GM12878 (cell line): Measurements from ENCODE around the gene PIEZO2. TPM values are rescaled to one million over a fixed set of nuclear protein-coding genes. Genes with fewer than 3 reads are reported as not detected.

ENCODE experiments used
- ATAC-seq: fragments of 200-7000 bp; cut with Tn5 transposase; 3 replicates; pipeline ENCODE4 v1.9.1; 2020; ENCODE audit warnings: mild to moderate bottlenecking, moderate library complexity
- BruUV-seq: library from RNA; stranded (reverse); fragments of 400-500 nt; replicated peaks from 2 replicates; lab custom pipeline; 2021; lab: Mats Ljungman, UMichigan
- CTCF ChIA-PET: fragments of 300-600 bp; sonication (Branson Sonifier 250); formaldehyde crosslinking; extraction: SDS; loops from one replicate; lab custom pipeline; 2021; ENCODE audit warnings: inconsistent platforms; lab: Yijun Ruan, JAX
- POLR2A ChIA-PET: fragments of 350-600 bp; formaldehyde crosslinking; extraction: SDS; loops from one replicate; lab custom pipeline; 2021; ENCODE audit warnings: inconsistent platforms; lab: Charles Lee
- RAD21 ChIA-PET: fragments of 300-600 bp; sonication (Branson Sonifier 250); formaldehyde crosslinking; loops from one replicate; lab custom pipeline; 2023; ENCODE audit warnings: antibody characterized with exemption; ENCODE audit not compliant: unreplicated experiment; lab: Charles Lee
- SMC1A ChIA-PET: fragments of 300-600 bp; sonication (Branson Sonifier 250); formaldehyde crosslinking; loops from one replicate; lab custom pipeline; 2023; ENCODE audit not compliant: unreplicated experiment, uncharacterized antibody; lab: Charles Lee
- DNase-seq: peaks from one replicate; pipeline ENCODE4 v3.0.0-alpha.2; 2011; ENCODE audit warnings: low read depth, low spot score
- FAIRE-seq: peaks from 3 replicates; lab custom pipeline; 2011; peaks lifted over from hg19 to GRCh38; lab: Jason Lieb, UNC
- H2AFZ ChIP-seq: 2 replicates; pipeline ENCODE4 v1.6.0; 2011; ENCODE audit warnings: low read depth, low read length, control low read depth; ENCODE audit not compliant: control insufficient read depth
- H3K27ac ChIP-seq: 2 replicates; pipeline ENCODE4 v1.5.1; 2011; ENCODE audit warnings: control low read depth; ENCODE audit not compliant: control insufficient read depth, insufficient read depth
- H3K27me3 ChIP-seq, 2 experiments: replicated peaks in 1 of 2; 2 replicates each; pipeline versions ENCODE4 v1.6.0 to v1.6.1; 2011; ENCODE audit warnings: low read length in 1 of 2; ENCODE audit not compliant: control insufficient read depth in 2 of 2, insufficient read depth in 2 of 2
- H3K36me3 ChIP-seq, 2 experiments: 2 replicates each; pipeline ENCODE4 v1.5.1; 2011; ENCODE audit warnings: low read length in 1 of 2; ENCODE audit not compliant: control insufficient read depth in 2 of 2, insufficient read depth in 2 of 2
- H3K4me1 ChIP-seq: 2 replicates; pipeline ENCODE4 v1.6.1; 2011; ENCODE audit warnings: mild to moderate bottlenecking, low read length, moderate library complexity, mixed read lengths; ENCODE audit not compliant: control insufficient read depth, insufficient read depth
- H3K4me2 ChIP-seq: 2 replicates; pipeline ENCODE4 v1.6.0; 2011; ENCODE audit warnings: control low read depth; ENCODE audit not compliant: control insufficient read depth, insufficient read depth
- H3K4me3 ChIP-seq: fragments of 200-600 bp; sonication (generic); 2 replicates; pipeline ENCODE4 v1.5.1; 2016
- H3K79me2 ChIP-seq: 2 replicates; pipeline ENCODE4 v1.6.0; 2011; ENCODE audit warnings: low read length; ENCODE audit not compliant: control insufficient read depth, insufficient read depth
- H3K9ac ChIP-seq: 2 replicates; pipeline ENCODE4 v1.8.0; 2011; ENCODE audit warnings: low read length, control low read depth, mixed read lengths; ENCODE audit not compliant: control insufficient read depth, insufficient read depth
- H3K9me3 ChIP-seq: replicated peaks from 3 replicates; pipeline ENCODE4 v1.5.1; 2011; ENCODE audit warnings: mild to moderate bottlenecking, low read length; ENCODE audit not compliant: control insufficient read depth, insufficient read depth
- H4K20me1 ChIP-seq: 2 replicates; pipeline ENCODE4 v1.6.0; 2011; ENCODE audit not compliant: control insufficient read depth, insufficient read depth
- ASH2L ChIP-seq: fragments of 300-600, 200-600 bp; sonication (generic); IDR thresholded peaks from 2 replicates; pipeline ENCODE4 v1.6.1; 2017; ENCODE audit warnings: low read depth, mild to moderate bottlenecking, borderline replicate concordance
- BRCA1 ChIP-seq: IDR thresholded peaks from 2 replicates; pipeline ENCODE4 v1.6.1; 2011; ENCODE audit warnings: low read depth, low read length, improper control_type of control experiment
- JUND ChIP-seq: IDR thresholded peaks from 2 replicates; pipeline ENCODE4 v1.6.1; 2012; ENCODE audit warnings: low read depth, mild to moderate bottlenecking, low read length, improper control_type of control experiment, moderate library complexity
- MEF2A ChIP-seq: IDR thresholded peaks from 2 replicates; pipeline ENCODE4 v1.6.1; 2011; ENCODE audit warnings: low read depth, mild to moderate bottlenecking, low read length, moderate library complexity; ENCODE audit not compliant: insufficient read depth
- ZNF207 ChIP-seq: fragments of 450-650 bp; IDR thresholded peaks from 2 replicates; pipeline ENCODE4 v1.6.1; 2014; ENCODE audit warnings: antibody characterized with exemption, mild to moderate bottlenecking, borderline replicate concordance
- ZNF217 ChIP-seq: fragments of 450-650 bp; IDR thresholded peaks from 2 replicates; pipeline ENCODE4 v1.6.1; 2017; ENCODE audit warnings: antibody characterized with exemption, mild to moderate bottlenecking
- WGBS: methylation state at CpG from one replicate; pipeline ENCODE4 v1.1.6; 2016; ENCODE audit warnings: low lambda C conversion rate; ENCODE audit not compliant: insufficient replicate concordance, insufficient coverage; ENCODE audit errors: missing lambda C conversion rate; 5-methylcytosine and 5-hydroxymethylcytosine counted together
- in situ Hi-C: fragments of 300-500 bp; cut with MboI; formaldehyde crosslinking; loops from 9 replicates; pipeline ENCODE4 v1.14.3; 2018; ENCODE audit warnings: mixed read lengths
- intact Hi-C: fragments of 100-400 bp; cut with micrococcal nuclease; formaldehyde crosslinking; loops from one replicate; pipeline ENCODE4 v1.14.2; 2022; ENCODE audit not compliant: unreplicated experiment
- polyA plus RNA-seq, 11 experiments: library from polyadenylated mRNA; depleted of rRNA in 4 of 11; unstranded in 6 of 11; stranded (reverse) in 5 of 11; fragments of >200 nt; fragmentation: Nextera tagmentation in 4 of 11; fragmentation: Illumina TruSeq in 1 of 11; extraction: Ambion mirVana in 4 of 11; extraction: Trizol in 1 of 11; gene quantifications; 1 replicate in 1 of 11; 2 replicates in 10 of 11; pipeline versions ENCODE4 v1.2.1 to v1.2.3, GENCODE V29; 2011 to 2016; ENCODE audit warnings: inconsistent platforms in 2 of 11, missing spikeins in 2 of 11, low read depth in 1 of 11
- total RNA-seq, 4 experiments: library from RNA; depleted of rRNA in 3 of 4; stranded (reverse); fragments of >200 nt in 3 of 4; fragmentation: Illumina TruSeq in 1 of 4; extraction: Trizol in 1 of 4; gene quantifications; 2 replicates each; pipeline versions ENCODE4 v1.2.1 to v1.2.3, GENCODE V29; 2013 to 2021
- TF ChIP-seq, protein P1 (sequence below): fragments of 150-350 bp; IDR thresholded peaks from 2 replicates; pipeline ENCODE4 v1.6.1; 2014; ENCODE audit warnings: mild to moderate bottlenecking, low read depth, low read length
- TF ChIP-seq, protein P2 (sequence below): IDR thresholded peaks from 2 replicates; pipeline ENCODE4 v1.6.1; 2011; ENCODE audit warnings: borderline replicate concordance, low read depth, mild to moderate bottlenecking, moderate library complexity, mixed read lengths, low read length; ENCODE audit not compliant: insufficient read depth; ENCODE audit errors: extremely low read length

The PIEZO2 gene
- total and polyA plus RNA-seq, 10 of the 15 experiments (the other 5 are each of a cell fraction or from before 2014, with no cell fraction given) = 6.7 to 42.3 (median 27.4) TPM

DNA sequence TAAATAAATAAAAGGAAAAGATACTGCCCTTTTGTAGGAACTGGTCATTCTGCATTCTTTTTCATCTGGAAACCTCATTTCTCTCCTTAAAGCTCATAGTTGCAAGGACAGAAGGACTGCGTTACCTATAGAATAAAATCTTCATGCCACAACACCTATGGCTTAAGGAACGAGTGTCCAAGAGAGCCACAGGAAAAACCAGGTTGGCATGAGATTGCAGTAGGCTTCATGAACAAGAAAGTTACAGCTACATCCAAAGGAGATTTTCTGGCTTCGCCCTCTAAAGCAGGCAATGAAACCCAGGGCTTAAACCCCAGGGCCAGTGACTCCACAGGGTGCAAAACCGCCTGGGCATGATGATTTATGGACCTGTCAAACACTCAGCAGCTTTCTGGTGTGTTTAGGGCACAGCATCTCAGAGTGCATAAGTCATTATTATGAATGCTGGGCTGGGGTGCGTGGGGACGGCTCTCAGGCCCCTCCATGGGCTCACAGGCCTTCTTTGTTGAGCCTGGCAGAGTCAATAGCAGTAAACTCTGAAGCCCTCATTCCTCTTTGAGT is 30.7 kb upstream of the PIEZO2 start:
- POLR2A ChIA-PET = no interaction called here
- H3K36me3 ChIP-seq = no peaks in the 10 kb centered on the region
- TF ChIP-seq ZNF207 (no peak), ZNF217 (no peak), MEF2A (no peak), BRCA1 (no peak), ASH2L (no peak), JUND (no peak)
- TF ChIP-seq, protein P1, sequence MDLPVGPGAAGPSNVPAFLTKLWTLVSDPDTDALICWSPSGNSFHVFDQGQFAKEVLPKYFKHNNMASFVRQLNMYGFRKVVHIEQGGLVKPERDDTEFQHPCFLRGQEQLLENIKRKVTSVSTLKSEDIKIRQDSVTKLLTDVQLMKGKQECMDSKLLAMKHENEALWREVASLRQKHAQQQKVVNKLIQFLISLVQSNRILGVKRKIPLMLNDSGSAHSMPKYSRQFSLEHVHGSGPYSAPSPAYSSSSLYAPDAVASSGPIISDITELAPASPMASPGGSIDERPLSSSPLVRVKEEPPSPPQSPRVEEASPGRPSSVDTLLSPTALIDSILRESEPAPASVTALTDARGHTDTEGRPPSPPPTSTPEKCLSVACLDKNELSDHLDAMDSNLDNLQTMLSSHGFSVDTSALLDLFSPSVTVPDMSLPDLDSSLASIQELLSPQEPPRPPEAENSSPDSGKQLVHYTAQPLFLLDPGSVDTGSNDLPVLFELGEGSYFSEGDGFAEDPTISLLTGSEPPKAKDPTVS = no peak
- TF ChIP-seq, protein P2, sequence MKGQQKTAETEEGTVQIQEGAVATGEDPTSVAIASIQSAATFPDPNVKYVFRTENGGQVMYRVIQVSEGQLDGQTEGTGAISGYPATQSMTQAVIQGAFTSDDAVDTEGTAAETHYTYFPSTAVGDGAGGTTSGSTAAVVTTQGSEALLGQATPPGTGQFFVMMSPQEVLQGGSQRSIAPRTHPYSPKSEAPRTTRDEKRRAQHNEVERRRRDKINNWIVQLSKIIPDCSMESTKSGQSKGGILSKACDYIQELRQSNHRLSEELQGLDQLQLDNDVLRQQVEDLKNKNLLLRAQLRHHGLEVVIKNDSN = no peak
- TF ChIP-seq, all 136 proteins: peak for 0
- Histone ChIP-seq H3K9ac (no peak overlapping the region), H3K4me3 (no peak overlapping the region), H2AFZ (no peak overlapping the region), H3K9me3 (no peaks in the 10 kb centered on the region), H3K79me2 (no peaks in the 10 kb centered on the region), H3K4me1 (no peaks in the 10 kb centered on the region), H3K27me3 (peaks cover 0 to 2% of the 10 kb centered on the region in 2 experiments; a peak in 1 of 4 replicates), H3K27ac (no peak overlapping the region), H4K20me1 (no peaks in the 10 kb centered on the region), H3K4me2 (no peak overlapping the region)
- WGBS = 37% methylated on average over 6 of the region's 6 CpGs
- in situ Hi-C loops (no loop called here), intact Hi-C loops (no loop called here)
- no TSS peak for BruUV-seq
- no peak for FAIRE-seq
- no peak for DNase-seq
- SMC1A ChIA-PET = no interaction called here
- RAD21 ChIA-PET = no interaction called here
- ATAC-seq = no peak
- CTCF ChIA-PET = interaction anchor here (0.6 to 1.0 kb wide), 2 partner anchors 14 to 771 kb away, joined by 3 read pairs; no protein-coding TSS in a partner anchor
